SW480 (cell line): ENCODE results near the gene GATA3.

Source experiments
- DNase-seq: peaks from one replicate; pipeline ENCODE4 v3.0.0-alpha.2; 2016; ENCODE audit warnings: low spot score

Gene GATA3

GRCh38 chr10:8100366-8100765, 45.9 kb downstream of the GATA3 start:
- no peak for DNase-seq

- DNase-seq, result peak; percentile 28
Measured at GRCh38 chr10:8102708-8103401, 48.4 kb downstream of the GATA3 start.

- DNase-seq, result no peak
Measured at GRCh38 chr10:8103543-8103942, 49.1 kb downstream of the GATA3 start.

- DNase-seq, result no peak
Measured at GRCh38 chr10:8104005-8104404, 49.5 kb downstream of the GATA3 start.

- no peak for DNase-seq
Measured at GRCh38 chr10:8104721-8105120, 50.2 kb downstream of the GATA3 start.

GRCh38 chr10:8105932-8106331, 51.4 kb downstream of the GATA3 start:
- no peak for DNase-seq

GRCh38 chr10:8112230-8112905, 57.9 kb downstream of the GATA3 start:
- DNase-seq, result no peak

- DNase-seq, result no peak
Measured at GRCh38 chr10:8112942-8113442, 58.5 kb downstream of the GATA3 start.

GRCh38 chr10:8113616-8114015, 59.1 kb downstream of the GATA3 start:
- DNase-seq, result no peak

- no peak for DNase-seq
Measured at GRCh38 chr10:8114741-8115617, 60.5 kb downstream of the GATA3 start.

- no peak for DNase-seq
Measured at GRCh38 chr10:8115618-8115980, 61.1 kb downstream of the GATA3 start.

GRCh38 chr10:8116474-8116873, 62.0 kb downstream of the GATA3 start:
- no peak for DNase-seq

GRCh38 chr10:8116926-8117493, 62.5 kb downstream of the GATA3 start:
- no peak for DNase-seq

- no peak for DNase-seq
Measured at GRCh38 chr10:8121201-8121890, 66.9 kb downstream of the GATA3 start.

GRCh38 chr10:8122611-8123369, 68.3 kb downstream of the GATA3 start:
- no peak for DNase-seq

- DNase-seq, result no peak
Measured at GRCh38 chr10:8124436-8124835, 69.9 kb downstream of the GATA3 start.
